Muscle of leg (tissue), 11 donors: ENCODE measurements around the gene PDGFC. TPM values are rescaled to one million over a fixed set of nuclear protein-coding genes. Genes with fewer than 3 reads are reported as not detected.
A peak's percentile ranks its signal among the peaks of the same experiment; 100 is the strongest.

Experiments
- DNase-seq: peaks from one replicate; pipeline ENCODE4 v3.0.0; 2013
- H3K27ac ChIP-seq: one replicate; pipeline ENCODE4 v1.5.1; 2013; ENCODE audit warnings: mild to moderate bottlenecking, low read length, control low read depth
- H3K27me3 ChIP-seq: one replicate; pipeline ENCODE4 v1.6.1; 2013; ENCODE audit warnings: low read length; ENCODE audit not compliant: control insufficient read depth, insufficient read depth
- H3K36me3 ChIP-seq: one replicate; pipeline ENCODE4 v1.6.1; 2013; ENCODE audit warnings: low read length; ENCODE audit not compliant: control insufficient read depth, insufficient read depth
- H3K4me1 ChIP-seq: one replicate; pipeline ENCODE4 v1.6.1; 2013; ENCODE audit warnings: low read length; ENCODE audit not compliant: control insufficient read depth, insufficient read depth
- H3K4me3 ChIP-seq: one replicate; pipeline ENCODE4 v1.5.1; 2013; ENCODE audit warnings: low read length, control low read depth
- H3K9me3 ChIP-seq: replicated peaks from 2 replicates; pipeline ENCODE4 v1.6.1; 2013; ENCODE audit warnings: low read depth, low read length; ENCODE audit not compliant: control insufficient read depth
- WGBS: methylation state at CpG from one replicate; pipeline ENCODE4 v1.1.5; 2013; ENCODE audit warnings: missing lambda C conversion rate; ENCODE audit not compliant: insufficient coverage; 5-methylcytosine and 5-hydroxymethylcytosine counted together
- polyA plus RNA-seq, 8 donors: library from polyadenylated mRNA; unstranded; fragments of 120-200 nt; gene quantifications; one replicate each; pipeline versions ENCODE4 v1.2.1 to v1.2.3, GENCODE V29; 2013; ENCODE audit warnings: inconsistent platforms in 1 of 8, low replicate concordance in 1 of 8; ENCODE audit not compliant: insufficient read length in 8 of 8, insufficient read depth in 1 of 8
- total RNA-seq: library from RNA; stranded (reverse); fragments of 120-200 nt; gene quantifications from one replicate; pipeline ENCODE4 v1.2.4, GENCODE V29; 2013

Gene PDGFC
- total and polyA plus RNA-seq, 9 donors, result 27.7 to 50.9 (median 34.6) TPM

DNA sequence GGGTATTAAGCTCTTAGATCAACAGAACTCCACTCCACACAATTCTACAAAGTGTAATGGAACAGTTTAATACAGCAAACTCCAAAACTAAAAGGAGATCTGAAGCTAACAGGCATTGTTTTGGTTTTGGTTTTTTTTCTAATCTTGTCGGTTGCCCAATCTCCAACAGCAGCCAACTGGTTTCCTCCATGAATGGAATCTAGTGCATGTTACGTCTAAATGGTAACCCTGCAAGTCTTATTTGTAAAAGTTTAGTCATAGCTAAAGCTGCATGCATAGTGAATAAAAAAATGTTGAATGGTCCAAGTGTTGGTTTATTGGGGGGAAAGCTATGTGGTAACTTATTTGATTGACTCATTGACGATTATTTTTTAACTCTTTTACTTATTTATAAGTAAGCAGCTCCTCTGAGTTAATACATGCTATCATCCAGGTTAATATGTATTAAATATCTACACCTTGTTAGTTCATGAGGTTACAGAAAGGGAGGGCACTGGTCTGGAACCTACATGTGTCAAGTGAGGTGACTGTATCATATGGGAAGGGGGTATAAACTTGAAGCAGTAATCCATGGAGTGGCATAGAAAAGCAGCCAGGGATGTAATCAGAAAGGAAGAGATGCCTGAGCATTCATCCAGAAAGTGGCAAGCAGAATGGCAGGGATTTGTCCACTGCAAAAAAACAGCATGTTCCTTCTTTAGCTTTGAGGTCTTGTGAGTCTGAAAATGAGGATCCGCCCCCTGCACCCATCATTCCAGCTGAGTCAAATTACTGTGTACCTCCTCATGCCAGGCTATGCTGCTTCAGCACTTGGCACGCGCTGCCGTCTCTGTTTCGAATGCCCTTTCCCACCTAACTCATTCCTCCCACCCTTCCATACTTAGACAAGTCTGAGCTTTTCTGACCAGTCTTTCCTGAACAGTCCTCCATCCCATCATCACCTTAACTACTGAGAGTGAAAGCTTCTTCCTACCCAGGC lies 81.7 kb downstream of the PDGFC start:
- DNase-seq, result peak; percentile 48
- Histone ChIP-seq H3K27me3 (no peaks in the 10 kb centered on the region), H3K9me3 (peaks cover 2% of the 10 kb centered on the region), H3K4me3 (no peak overlapping the region), H3K36me3 (no peaks in the 10 kb centered on the region), H3K4me1 (no peaks in the 10 kb centered on the region), H3K27ac (no peak overlapping the region)
- 81% methylated on average over 6 of the region's 8 CpGs for WGBS

DNA sequence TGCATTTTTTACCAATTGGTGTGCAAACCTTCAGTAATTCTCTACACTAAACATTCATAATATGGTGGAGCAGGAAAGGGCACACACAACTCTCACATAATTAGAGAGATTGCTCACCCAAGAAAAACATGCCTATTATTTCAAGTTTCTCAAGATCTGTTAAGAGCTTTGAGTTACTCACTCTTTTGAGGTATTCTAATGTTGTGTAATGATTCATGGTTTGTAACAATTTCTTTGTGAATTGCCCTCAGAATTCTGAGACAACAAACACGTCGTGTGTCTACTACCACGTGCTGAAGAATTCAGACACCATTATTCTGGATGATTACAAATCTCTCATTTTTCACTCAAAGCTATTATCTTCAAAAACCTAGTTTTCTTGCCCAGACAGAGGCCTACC lies 82.8 kb downstream of the PDGFC start:
- Histone ChIP-seq H3K27ac (no peak overlapping the region), H3K9me3 (peaks cover 2% of the 10 kb centered on the region), H3K4me3 (no peak overlapping the region), H3K27me3 (no peaks in the 10 kb centered on the region), H3K4me1 (no peaks in the 10 kb centered on the region), H3K36me3 (no peaks in the 10 kb centered on the region)
- WGBS, result 93% methylated on average over 3 of the region's 3 CpGs
- no peak for DNase-seq

DNA sequence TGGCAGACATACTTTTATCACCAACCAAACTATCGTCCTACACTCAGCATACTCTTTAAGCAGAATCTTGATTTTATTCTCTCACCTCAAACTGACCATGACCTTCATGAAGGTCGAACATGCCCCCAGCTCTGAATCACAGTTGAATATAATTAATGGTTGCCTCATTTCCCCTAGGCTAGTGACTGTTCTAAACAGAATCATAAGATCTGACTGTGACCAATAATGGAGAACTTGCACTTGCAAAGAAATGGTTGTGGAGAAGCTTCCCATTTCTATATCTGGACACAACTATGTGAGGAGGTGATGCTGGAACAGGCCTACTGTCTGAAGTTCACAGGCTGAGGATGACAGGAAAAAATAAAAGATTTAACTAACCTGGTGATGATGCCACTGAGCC lies 85.1 kb downstream of the PDGFC start:
- H3K27ac ChIP-seq, result no peak overlapping the region
- no CpG with 5 or more reads among the region's 2 CpGs for WGBS
- H3K4me1 ChIP-seq, result no peaks in the 10 kb centered on the region
- H3K9me3 ChIP-seq, result peaks cover 2% of the 10 kb centered on the region
- H3K4me3 ChIP-seq, result no peak overlapping the region
- H3K27me3 ChIP-seq, result no peaks in the 10 kb centered on the region
- no peak for DNase-seq
- no peaks in the 10 kb centered on the region for H3K36me3 ChIP-seq

DNA sequence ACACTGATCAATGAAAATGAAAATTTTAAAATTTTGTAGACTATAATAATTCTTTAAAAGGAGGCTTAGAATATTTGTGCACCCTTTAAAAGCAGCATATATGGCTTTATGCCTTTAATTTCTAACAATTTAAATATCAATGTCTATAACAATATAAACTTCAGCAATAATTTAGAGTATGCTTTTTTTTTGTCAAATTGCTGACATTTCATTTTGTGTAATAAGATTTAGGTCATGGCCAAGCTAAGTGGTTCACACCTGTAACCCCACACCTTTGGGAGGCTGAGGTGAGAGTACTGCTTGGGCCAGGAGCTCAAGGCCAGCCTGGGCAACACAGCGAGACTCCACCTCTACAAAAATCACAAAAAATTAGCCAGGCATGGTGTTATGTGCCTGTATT lies 86.2 kb downstream of the PDGFC start:
- peaks cover 2% of the 10 kb centered on the region for H3K9me3 ChIP-seq
- no peak overlapping the region for H3K4me3 ChIP-seq
- H3K27me3 ChIP-seq, result no peaks in the 10 kb centered on the region
- H3K27ac ChIP-seq, result no peak overlapping the region
- WGBS, result no CpG with 5 or more reads among the region's 1 CpG
- H3K36me3 ChIP-seq, result no peaks in the 10 kb centered on the region
- no peak for DNase-seq
- H3K4me1 ChIP-seq, result no peaks in the 10 kb centered on the region

DNA sequence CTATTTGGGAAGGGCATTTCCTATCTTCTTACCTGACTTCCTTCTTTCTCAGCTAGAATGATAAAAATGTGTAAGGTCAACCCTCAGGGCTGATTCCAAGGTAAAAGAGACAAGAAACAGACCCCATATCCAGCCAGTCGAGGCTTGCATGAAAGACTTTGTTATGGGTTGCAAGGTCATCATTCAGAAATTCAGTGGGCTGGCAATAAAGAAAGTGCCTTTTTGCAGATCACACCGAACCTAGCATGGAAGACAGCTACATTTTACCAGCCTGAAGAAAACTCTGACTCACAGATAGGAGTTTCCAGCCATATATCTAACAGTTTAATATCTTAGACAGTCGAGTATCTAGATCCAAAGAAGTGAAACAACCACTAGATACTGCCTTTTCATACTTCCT lies 87.4 kb downstream of the PDGFC start:
- Histone ChIP-seq H3K9me3 (peaks cover 2% of the 10 kb centered on the region), H3K27ac (no peak overlapping the region), H3K36me3 (no peaks in the 10 kb centered on the region), H3K4me3 (no peak overlapping the region), H3K4me1 (no peaks in the 10 kb centered on the region), H3K27me3 (no peaks in the 10 kb centered on the region)
- 40% methylated on average over 1 of the region's 3 CpGs for WGBS
- no peak for DNase-seq

DNA sequence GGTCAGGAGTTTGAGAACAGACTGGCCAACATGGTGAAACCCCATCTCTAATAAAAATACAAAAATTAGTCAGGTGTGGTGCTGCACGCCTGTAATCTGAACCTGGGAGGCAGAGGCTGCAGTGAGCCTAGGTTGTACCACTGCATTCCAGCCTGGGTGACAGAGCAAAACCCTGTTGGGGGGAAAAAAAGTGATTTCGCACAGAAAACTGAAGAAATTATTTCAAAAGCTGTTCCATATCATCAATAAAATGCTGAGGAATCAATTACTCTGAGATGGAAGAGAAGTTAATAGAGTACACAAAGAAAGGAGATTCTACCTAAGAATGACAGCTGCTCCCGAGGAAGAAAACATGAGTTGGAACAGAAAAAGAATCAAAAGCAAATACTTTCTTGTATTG lies 95.9 kb downstream of the PDGFC start:
- Histone ChIP-seq H3K27me3 (no peaks in the 10 kb centered on the region), H3K9me3 (no peaks in the 10 kb centered on the region), H3K36me3 (no peaks in the 10 kb centered on the region), H3K4me3 (no peak overlapping the region), H3K4me1 (no peaks in the 10 kb centered on the region), H3K27ac (no peak overlapping the region)
- no peak for DNase-seq
- WGBS, result 80% methylated on average over 1 of the region's 3 CpGs

DNA sequence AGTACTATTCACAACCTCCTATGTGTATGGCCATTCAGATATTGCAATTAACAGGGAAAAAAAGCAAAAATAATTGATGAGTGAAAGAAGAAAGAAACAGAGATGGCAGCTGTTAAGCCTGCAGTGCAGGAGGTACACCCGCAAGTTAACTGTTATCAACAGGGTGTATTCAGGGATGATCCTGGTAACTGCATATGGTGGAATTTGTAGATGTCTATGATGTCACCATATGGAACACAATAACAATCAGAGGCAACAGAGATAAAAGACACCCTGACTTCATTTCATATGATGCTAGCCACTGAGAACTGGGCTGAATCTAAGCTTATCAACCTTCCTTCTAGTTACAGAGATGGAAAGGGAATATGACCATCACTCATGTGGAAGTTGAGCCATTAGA lies 96.5 kb downstream of the PDGFC start:
- no peak overlapping the region for H3K27ac ChIP-seq
- no peaks in the 10 kb centered on the region for H3K9me3 ChIP-seq
- no peaks in the 10 kb centered on the region for H3K27me3 ChIP-seq
- no peak for DNase-seq
- H3K36me3 ChIP-seq, result no peaks in the 10 kb centered on the region
- no peak overlapping the region for H3K4me3 ChIP-seq
- H3K4me1 ChIP-seq, result no peaks in the 10 kb centered on the region
- 100% methylated on average over 1 of the region's 1 CpG for WGBS

DNA sequence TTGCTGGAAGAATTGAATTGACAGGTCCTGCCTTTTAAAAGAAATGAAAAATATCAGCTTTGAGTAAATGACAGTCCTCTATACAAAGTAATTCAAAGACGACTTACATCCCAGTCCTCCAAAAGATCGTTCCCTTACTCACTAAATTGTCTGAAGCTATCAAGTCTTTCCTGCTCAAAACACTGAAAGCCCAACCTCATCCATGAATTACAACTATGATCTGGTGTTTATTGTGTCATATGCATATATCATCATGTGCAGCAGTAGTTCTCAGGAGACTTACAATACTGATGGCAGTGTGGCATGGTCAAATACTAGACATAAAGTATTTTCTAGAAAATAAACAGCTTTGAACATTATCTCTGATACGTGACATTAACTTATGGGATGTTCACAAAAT lies 97.8 kb downstream of the PDGFC start:
- Histone ChIP-seq H3K27me3 (no peaks in the 10 kb centered on the region), H3K9me3 (no peaks in the 10 kb centered on the region), H3K4me1 (no peaks in the 10 kb centered on the region), H3K4me3 (no peak overlapping the region), H3K36me3 (no peaks in the 10 kb centered on the region), H3K27ac (no peak overlapping the region)
- WGBS, result no CpG with 5 or more reads among the region's 3 CpGs
- DNase-seq, result no peak

DNA sequence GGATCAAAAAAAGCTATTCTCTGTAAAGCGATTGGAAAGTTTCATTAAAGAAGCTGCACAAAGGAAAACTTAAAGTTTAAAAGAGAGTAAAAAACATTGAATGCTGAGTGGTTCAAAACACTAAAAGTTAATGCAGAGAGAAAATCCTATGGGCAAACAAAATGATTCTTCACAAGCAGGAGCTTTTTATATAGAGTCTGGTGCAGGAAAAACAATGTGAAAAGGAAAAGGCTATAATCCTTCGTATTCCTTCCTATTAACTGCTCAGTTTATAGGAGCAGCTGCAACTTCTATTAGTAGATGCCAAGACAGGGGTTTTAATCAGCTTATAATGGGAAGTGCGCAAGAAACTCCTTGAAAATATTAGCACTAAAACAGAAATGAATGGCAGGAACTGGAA lies 100.7 kb downstream of the PDGFC start:
- Histone ChIP-seq H3K4me1 (no peaks in the 10 kb centered on the region), H3K4me3 (no peak overlapping the region), H3K27ac (no peak overlapping the region), H3K27me3 (no peaks in the 10 kb centered on the region), H3K36me3 (no peaks in the 10 kb centered on the region), H3K9me3 (no peaks in the 10 kb centered on the region)
- WGBS, result no CpG with 5 or more reads among the region's 3 CpGs
- peak; percentile 8 for DNase-seq

DNA sequence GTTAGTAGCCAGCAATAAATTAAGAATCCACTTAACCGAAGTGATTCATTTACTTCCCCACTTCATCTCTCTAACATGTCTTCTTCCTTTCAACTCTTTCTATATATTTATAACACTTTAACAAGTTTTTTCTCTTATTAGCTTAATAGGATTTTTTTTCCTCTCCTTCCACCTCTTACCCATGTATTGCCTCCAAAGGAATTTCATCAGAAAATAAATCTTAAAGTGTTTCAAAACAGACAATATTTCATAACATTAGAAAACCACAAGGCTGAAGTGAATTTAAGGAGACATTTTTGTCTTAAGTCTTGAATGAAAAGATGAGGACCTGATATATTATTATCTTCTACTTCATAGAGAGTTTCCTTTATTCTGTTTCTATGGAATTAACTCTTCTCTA lies 101.5 kb downstream of the PDGFC start:
- Histone ChIP-seq H3K36me3 (no peaks in the 10 kb centered on the region), H3K4me3 (no peak overlapping the region), H3K4me1 (no peaks in the 10 kb centered on the region), H3K27ac (no peak overlapping the region), H3K9me3 (no peaks in the 10 kb centered on the region), H3K27me3 (no peaks in the 10 kb centered on the region)
- WGBS, result no CpG with 5 or more reads among the region's 1 CpG
- DNase-seq, result no peak
